GM18508 (cell line): ENCODE results near the gene IFITM1.
"Not testable (repeated sequence)": the region's sequence is repeated elsewhere in the genome, so short reads cannot be mapped to it uniquely, and the experiment has no call there.

ENCODE experiments used
- ATAC-seq: cut with Tn5 transposase; IDR thresholded peaks from one replicate; pipeline ENCODE4 v1.9.1; 2021; ENCODE audit warnings: moderate number of reproducible peaks; ENCODE audit not compliant: insufficient read depth, unreplicated experiment

IFITM1 gene

DNA sequence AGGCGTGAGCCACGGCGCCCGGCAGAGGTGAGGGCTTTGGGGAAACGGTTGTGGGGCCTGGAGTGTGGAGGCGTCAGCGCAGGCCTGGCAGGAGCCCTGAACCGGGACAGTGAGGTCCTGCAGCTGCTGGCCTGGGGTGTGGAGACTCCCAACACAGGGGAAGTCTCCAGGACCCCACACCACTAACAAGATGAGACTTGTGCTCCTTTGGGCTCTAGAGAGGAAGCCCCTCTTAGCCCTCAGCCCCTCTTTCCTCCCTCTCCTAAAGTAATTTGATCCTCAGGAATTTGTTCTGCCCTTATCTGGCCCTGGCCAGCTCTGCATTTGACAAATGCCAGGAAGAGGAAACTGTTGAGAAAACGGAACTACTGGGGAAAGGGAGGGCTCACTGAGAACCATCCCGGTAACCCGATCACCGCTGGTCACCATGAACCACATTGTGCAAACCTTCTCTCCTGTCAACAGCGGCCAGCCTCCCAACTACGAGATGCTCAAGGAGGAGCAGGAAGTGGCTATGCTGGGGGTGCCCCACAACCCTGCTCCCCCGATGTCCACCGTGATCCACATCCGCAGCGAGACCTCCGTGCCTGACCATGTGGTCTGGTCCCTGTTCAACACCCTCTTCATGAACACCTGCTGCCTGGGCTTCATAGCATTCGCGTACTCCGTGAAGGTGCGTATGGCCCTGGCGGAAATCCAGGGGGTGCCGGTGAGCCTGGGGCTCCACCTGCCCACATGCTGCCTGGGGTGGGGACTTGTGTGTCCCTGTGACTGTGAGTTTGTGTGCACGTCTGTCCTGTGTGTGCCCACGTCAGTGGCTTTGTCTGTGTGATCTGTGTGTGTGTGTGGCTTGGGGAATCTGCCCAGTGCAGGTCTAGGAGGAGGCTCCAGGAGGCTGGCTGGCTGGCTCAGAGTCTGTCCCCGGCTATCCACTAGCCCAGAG lies 5.8 kb upstream of the IFITM1 start, which contains the start of gene IFITM2:
Gene IFITM2, plus strand, starts transcription at position 51 of the 943 bp plus-strand sequence. Its CDS starts 377 bp downstream, at position 428.
- ATAC-seq = not testable (repeated sequence)

DNA sequence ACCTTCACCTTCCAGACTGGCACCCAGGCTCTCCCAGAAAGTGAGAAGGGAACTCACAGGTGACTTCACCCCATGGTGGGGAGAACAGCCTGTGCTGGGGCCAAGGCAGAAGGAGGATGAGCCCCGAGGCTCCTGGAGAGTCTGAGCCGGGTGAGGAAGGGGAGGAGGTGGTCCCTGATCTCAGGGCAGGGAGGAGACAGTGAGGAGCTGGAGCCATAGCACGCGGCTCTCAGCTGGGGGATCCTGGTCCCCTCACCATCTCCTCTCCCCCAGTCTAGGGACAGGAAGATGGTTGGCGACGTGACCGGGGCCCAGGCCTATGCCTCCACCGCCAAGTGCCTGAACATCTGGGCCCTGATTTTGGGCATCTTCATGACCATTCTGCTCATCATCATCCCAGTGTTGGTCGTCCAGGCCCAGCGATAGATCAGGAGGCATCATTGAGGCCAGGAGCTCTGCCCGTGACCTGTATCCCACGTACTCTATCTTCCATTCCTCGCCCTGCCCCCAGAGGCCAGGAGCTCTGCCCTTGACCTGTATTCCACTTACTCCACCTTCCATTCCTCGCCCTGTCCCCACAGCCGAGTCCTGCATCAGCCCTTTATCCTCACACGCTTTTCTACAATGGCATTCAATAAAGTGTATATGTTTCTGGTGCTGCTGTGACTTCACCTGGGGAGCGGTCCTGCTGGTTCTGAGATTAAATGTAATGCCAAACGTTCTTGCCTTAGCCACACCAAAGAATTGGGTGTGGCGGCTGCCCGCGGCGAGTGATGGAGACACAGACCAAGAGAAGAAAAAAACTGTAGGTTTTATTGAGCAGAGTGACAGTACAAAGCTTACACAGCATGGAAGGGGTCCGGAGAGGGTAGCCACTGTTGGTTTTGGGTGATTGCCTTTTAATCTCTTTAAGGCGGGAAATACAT lies 4.8 kb upstream of the IFITM1 start:
- ATAC-seq = not testable (repeated sequence)

DNA sequence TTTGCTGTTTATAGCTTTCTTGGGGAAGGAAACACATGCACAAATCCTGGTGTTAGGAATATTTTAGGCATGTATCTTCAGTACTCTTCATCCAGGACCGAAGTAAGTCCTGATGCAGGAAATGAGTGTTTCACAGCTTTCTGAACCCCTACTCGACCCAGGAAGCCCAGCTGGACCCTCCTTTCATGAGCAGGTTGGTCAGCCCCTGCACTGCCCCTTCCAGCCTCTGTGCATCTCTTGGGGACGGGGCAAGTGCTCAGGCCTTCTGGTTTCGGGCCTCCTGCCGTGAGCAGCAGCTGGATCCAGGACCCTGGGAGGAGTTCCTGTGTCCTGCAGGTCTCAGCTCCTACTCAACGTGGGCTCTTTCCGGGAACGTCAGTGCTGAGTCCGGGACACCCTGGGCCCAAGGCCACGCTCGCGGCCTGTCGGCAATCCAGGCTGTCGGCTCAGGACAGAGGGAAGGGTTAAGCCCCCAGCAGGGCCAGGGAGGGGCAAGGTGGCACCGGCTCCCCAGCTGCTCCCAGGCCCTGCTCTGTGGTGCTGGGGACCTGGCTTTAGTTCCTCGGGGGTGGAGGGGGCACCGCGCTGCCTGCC lies 3.8 kb upstream of the IFITM1 start:
- not testable (repeated sequence) for ATAC-seq

DNA sequence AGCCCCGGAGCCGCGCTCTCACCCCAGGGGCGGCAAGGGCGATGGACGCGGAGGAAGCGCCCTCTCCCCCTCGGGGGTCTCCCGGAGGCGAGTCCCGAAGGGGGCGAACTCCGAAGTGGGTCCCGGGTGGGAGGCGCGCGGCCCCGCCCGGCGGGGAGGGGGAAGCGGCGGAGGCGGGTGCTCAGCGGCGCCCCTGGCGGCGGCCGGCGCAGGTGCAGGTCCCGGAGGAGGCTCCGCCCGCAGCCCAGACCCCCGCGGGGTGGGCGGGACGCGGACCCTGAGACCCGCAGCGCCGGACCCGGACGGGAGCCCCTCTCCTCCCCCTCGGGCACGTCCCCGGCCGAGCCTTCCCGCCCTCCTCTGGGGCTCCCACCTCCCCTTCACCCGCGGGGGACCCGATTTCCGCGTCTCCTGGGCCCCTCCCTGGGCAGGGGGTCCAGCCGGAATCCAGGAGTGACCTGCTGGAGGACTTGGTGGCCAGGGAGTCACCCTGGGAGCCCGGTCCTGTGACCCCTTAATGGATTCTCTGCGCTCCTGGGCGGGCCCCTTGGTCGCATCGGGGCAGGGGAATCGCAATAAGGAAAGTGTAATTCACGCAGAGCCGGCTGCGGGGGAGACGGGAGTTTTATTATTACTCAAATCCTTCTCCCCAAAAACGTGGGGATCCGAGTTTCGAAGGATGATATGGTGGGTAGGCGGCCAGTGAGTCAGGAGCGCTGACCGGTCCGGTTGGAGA lies 2.7 kb upstream of the IFITM1 start:
- not testable (repeated sequence) for ATAC-seq

DNA sequence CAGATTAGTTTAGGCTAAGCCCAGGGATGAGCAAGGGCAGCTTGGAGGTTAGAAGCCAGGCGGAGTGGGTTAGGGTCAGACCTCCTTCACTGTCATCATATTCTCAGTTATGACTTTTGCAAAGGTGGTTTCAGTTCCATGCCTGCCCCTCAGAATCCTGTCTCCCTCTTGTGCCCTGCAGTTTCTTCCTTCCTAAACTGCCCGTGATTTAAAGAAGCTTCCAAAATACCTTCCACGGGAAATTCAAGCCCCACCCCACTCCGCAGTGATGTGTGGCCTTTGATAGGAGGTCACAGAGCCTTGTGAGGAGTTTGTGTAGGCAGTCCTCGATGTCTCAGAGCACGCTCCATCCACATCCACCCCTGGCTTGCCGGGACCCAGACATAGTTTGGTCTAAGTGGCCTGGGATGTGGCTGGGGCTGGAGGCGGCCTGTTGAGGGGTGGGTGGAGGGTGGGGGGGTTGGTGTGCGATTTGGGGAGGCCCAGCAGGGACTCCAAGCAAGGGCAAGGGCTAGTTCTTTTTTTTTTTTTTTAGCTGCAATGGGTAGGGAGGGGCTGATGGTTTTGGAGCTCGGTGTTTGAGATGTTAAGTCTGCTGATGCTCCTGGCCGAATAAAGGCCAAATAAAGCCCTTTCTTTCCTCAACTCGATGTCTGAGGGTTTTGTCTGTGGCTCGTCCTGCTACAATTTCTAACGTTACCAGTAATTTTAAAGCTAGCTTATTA lies 1.6 kb upstream of the IFITM1 start:
- no peak for ATAC-seq

DNA sequence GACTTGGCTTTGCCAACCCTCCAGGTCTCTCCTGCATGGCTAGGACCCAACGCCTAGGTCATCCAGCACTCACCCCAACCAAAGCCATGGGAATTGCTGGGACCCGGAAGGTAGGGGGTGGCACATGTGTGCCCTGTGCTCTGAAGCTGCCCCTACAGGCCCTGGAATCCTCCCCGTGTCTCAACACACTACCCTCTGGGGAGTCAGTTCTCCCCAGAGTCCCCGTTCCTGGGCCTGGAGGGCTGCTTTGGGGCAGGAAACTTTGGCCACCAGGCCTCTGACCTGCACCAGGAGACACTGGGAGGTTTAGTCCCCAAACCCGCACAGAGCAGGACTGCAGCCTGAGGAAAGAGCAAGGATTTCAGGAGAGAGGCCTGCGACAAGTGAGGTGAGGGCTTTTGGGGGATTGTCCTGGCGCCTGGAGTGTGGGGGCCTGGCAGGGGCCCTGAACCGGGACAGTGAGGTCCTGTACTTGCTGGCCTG lies 495 bp upstream of the IFITM1 start:
- no peak for ATAC-seq

DNA sequence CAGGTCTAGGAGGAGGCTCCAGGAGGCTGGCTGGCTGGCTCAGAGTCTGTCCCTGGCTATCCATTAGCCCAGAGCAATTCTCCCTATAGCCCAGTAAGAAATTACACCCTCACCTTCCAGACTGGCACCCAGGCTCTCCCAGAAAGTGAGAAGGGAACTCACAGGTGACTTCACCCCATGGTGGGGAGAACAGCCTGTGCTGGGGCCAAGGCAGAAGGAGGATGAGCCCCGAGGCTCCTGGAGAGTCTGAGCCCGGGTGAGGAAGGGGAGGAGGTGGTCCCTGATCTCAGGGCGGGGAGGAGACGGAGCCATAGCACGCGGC lies 675 bp downstream of the IFITM1 start:
- ATAC-seq = not testable (repeated sequence)

DNA sequence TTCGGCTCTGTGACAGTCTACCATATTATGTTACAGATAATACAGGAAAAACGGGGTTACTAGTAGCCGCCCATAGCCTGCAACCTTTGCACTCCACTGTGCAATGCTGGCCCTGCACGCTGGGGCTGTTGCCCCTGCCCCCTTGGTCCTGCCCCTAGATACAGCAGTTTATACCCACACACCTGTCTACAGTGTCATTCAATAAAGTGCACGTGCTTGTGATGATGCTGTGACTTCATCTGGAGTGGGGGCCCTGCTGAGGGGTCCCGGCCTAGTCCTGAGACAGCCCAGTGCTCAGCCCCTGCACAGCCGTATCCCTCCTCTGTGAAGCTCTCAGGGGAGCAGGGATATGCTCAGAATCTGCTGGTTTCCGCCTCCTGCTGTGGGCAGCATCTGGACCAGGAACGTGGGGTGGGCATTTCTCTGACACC lies 1.2 kb downstream of the IFITM1 start:
- no peak for ATAC-seq

DNA sequence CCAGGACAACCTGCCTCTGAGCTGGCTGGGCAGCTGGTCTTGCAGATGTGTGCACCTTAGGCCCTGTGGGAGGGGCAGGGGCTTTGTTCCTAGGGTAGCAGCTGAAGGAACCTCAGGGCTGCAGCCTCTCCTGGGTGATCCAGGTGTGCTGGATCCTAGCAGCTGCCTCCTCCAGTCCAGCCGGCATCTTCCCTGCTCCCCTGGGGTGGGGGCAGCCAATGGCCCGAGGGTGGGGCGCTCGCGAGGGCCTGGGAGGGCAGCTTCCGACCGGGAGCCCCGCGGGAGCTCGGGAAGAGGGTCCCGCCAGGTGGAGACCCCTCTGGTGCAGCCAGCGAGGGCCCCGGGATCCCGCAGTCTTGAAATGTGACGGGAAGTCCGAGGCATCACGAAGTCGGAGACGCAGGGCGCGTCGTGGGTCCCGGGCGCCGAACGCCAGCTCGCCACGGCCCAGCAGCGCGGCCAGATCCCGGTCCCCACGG lies 1.7 kb downstream of the IFITM1 start:
- ATAC-seq = no peak

DNA sequence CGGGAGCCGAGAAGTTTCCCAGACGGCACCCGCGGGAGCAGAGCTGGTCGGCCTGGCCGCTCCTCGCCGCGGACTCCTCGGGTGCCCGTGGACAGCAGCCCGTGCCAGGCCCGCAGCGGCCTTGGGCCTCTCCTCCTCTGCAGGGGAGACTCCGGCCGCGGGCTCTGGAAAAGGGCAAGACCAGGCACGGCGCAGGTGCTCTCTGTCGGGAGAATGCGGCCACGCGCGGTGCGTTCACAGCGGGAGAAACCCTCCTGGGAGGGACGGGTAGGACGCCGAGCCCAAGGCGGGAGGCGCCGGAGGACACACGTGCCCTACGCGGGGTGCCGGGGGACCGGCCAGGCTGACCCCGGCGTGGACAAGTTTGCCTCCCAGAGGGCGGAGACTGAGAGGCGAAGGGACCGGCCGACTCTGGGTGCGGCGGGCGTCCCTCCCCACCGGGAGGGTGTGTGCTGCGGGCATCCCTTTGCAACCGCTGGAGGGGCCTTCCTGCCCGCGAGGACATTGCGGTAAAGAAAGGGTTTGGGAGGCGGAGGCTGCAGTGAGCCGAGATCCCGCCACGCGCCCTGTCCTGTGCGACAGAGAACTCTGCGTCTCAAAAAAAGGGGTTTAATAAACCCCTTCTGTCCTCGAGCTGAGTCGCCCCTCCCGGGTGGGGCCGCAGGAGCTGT lies 2.3 kb downstream of the IFITM1 start:
- no peak for ATAC-seq

DNA sequence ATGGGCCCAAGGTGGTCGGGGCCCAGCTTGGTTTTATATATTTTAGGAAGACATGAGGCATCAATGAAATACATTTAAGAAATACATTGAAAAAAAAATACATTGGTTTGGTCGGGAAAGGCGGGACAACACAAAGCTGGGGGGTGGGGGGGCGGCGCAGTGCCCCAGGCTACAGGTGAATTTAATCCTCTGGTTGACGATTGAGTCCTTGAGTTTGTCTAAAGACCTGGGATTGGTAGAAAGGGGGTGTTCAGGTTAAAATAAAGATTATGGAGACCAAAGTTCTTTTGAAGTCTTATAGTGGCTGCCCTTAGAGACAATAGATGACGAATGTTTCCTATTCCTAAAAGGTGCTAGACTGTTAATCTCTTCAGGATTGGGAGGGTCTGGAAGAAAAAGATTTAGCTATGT lies 3.1 kb downstream of the IFITM1 start:
- ATAC-seq = no peak

DNA sequence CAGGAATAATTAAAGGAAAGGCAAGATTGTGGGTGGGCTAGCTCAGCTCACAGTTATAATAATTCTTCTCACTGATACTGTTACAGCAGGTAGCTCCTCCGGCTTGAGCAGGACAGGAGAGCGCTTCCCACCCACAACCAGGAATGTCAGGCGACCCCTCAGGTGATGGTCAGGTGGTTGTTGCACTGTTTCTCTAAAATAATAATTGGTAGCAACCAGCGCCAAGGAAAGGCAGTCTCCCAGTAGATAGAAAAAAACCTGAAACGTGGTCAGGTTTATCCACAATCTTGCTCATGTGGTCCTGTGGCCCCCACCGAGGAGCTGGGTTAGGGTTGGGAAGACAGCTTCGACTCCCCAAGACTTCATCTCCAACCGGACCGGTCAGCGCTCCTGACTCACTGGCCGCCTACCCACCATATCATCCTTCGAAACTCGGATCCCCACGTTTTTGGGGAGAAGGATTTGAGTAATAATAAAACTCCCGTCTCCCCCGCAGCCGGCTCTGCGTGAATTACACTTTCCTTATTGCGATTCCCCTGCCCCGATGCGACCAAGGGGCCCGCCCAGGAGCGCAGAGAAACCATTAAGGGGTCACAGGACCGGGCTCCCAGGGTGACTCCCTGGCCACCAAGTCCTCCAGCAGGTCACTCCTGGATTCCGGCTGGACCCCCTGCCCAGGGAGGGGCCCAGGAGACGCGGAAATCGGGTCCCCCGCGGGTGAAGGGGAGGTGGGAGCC lies 4.0 kb downstream of the IFITM1 start:
- ATAC-seq = not testable (repeated sequence)

DNA sequence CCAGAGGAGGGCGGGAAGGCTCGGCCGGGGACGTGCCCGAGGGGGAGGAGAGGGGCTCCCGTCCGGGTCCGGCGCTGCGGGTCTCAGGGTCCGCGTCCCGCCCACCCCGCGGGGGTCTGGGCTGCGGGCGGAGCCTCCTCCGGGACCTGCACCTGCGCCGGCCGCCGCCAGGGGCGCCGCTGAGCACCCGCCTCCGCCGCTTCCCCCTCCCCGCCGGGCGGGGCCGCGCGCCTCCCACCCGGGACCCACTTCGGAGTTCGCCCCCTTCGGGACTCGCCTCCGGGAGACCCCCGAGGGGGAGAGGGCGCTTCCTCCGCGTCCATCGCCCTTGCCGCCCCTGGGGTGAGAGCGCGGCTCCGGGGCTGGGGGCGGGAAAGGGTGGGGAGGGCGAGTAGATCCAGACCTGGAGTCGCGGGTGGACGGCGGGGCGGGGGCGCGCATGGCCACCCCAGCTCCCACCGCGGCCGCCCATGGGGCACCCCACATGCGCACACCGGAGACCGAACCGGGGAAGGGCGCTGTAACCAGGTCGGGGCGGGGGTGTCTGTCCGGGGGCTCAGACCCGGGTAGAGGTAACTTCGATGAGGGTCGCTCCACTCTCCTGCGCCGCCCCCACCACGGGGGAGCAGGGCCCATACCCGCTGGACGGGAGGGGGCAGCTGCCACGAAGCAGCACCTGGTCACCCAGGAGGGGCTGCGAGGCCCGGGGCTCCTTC lies 4.7 kb downstream of the IFITM1 start:
- ATAC-seq = not testable (repeated sequence)

DNA sequence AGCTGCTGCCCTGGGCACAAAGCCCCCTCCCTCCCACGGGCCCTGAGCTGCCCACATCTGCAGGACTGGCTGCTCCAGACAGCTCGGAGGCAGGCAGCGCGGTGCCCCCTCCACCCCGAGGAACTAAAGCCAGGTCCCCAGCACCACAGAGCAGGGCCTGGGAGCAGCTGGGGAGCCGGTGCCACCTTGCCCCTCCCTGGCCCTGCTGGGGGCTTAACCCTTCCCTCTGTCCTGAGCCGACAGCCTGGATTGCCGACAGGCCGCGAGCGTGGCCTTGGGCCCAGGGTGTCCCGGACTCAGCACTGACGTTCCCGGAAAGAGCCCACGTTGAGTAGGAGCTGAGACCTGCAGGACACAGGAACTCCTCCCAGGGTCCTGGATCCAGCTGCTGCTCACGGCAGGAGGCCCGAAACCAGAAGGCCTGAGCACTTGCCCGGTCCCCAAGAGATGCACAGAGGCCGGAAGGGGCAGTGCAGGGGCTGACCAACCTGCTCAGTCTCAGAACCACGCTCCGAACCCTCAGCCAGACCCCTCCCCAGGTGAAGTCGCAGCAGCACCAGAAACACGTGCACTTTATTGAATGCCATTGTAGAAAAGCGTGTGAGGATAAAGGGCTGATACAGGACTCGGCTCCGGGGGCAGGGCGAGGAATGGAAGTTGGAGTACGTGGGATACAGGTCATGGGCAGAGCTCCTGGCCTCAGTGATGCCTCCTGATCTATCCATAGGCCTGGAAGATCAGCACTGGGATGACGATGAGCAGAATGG lies 5.5 kb downstream of the IFITM1 start:
- not testable (repeated sequence) for ATAC-seq

DNA sequence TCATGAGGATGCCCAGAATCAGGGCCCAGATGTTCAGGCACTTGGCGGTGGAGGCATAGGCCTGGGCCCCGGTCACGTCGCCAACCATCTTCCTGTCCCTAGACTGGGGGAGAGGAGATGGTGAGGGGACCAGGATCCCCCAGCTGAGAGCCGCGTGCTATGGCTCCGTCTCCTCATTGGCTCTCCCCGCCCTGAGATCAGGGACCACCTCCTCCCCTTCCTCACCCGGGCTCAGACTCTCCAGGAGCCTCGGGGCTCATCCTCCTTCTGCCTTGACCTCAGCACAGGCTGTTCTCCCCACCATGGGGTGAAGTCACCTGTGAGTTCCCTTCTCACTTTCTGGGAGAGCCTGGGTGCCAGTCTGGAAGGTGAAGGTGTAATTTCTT lies 6.0 kb downstream of the IFITM1 start:
- not testable (repeated sequence) for ATAC-seq

DNA sequence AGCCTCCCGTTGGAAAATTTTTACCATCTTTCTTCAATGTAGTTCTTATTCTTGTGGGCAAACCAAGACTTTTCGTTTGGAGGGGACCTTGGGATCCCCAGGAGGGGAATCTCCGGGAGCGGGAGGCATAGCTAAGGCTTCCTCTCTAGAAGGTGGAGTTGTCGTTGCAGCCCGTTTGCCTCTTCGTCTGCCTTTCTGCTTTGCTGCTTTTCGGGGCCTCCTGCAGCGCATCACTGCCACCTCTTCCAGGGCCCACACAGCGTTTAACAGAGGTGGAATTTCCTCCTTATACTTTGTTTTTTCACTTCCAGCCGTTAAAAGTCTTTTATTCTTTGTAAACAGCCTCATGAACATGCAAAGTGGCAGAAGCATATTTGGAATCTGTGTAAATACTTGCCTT lies 10.3 kb downstream of the IFITM1 start:
- ATAC-seq = no peak
